ENCODE measurements around the gene INSRR.

GRCh38 chr1:156906206-156906906, 47.4 kb upstream of the INSRR start:
- TF ChIP-seq CTCF (IDR thresholded peaks at IDR 0.05 in 8 of 11, conservative IDR thresholded peaks at IDR 0.05 in 3 of 11) (no peak), POLR2A (IDR thresholded peaks at IDR 0.05) (no peak), POLR2AphosphoS5 (IDR thresholded peaks at IDR 0.05) (no peak)
